ENCODE data around the gene MOSMO. TPM values are rescaled to one million over a fixed set of nuclear protein-coding genes. Genes with fewer than 3 reads are reported as not detected.

The MOSMO gene
- total RNA-seq, 1 experiment from 2014 or later = 27.6 TPM

DNA sequence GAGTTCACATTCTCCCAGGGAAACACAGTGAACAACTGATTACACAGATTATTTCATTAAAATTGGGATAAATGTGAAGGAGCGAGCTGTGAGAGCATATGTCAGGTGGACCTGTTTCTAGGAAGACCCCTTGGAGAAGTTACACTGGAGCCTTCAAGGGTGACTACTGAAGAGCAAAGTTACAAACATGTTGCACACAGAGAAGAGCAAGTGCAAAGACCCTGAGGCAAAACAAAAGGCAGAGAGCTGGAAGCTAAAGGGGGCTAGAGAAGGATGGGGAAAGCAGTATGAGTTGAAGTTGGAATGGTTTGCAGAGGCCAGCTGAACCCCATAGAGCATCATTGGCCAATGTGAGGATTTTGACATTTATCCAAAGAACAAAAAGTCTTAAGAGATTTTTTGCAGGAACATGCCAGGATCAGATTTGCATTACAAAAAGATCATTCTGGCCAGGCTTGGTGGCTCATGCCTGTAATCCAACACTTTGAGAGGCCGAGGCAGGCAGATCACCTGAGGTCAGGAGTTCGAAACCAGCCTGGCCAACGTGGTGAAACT lies 21.1 kb upstream of the MOSMO start:
- ChIA-PET POLR2A (no interaction called here), RAD21 (ENCODE audit: low non-redundant PET in 1 of 2, low total read pairs in 2 of 2, uncharacterized antibody in 2 of 2, unreplicated experiment in 2 of 2) (no interaction called here), CTCF (interaction anchor here (2.4 kb wide), 1 partner anchor 91 kb away, joined by 6 read pairs; no protein-coding TSS in a partner anchor)
- intact Hi-C loops (cut with micrococcal nuclease) = no loop called here
- DNase-seq (ENCODE audit: low read depth, low spot score) (no peak), ATAC-seq (no peak)
- Histone ChIP-seq H3K9me3 (ENCODE audit: control insufficient read depth in 1 of 2, insufficient read depth in 1 of 2, low read depth in 1 of 2, low read length in 2 of 2) (no peaks in the 10 kb centered on the region), H3K9ac (ENCODE audit: low read length) (no peak overlapping the region), H3K36me3 (ENCODE audit: control insufficient read depth in 1 of 2, insufficient read depth in 2 of 2, low read length in 2 of 2) (peaks cover 20 to 26% of the 10 kb centered on the region in 2 experiments), H3K9me2 (ENCODE audit: insufficient read depth) (no peaks in the 10 kb centered on the region), H3K4me1 (ENCODE audit: control insufficient read depth in 1 of 2, insufficient read depth in 2 of 2, low read length in 2 of 2) (peaks cover 0 to 22% of the 10 kb centered on the region in 2 experiments; a peak in 2 of 4 replicates), H3K27ac (ENCODE audit: low read depth, low read length) (no peak overlapping the region), H3K4me3 (replicated peaks in 1 of 2; ENCODE audit: low read depth in 1 of 2, low read length in 2 of 2) (no peak overlapping the region), H3K27me3 (ENCODE audit: insufficient read depth, low read length) (no peaks in the 10 kb centered on the region), H4K20me1 (ENCODE audit: insufficient read depth) (no peaks in the 10 kb centered on the region), H3K4me2 (ENCODE audit: low read length) (no peak overlapping the region), H3K79me2 (ENCODE audit: insufficient read depth, low read length) (no peaks in the 10 kb centered on the region), H2AFZ (ENCODE audit: low read depth, low read length, poor library complexity, severe bottlenecking) (no peak overlapping the region)
- TF ChIP-seq SP1 (IDR thresholded peaks at IDR 0.05; ENCODE audit: low read depth) = no peak
- TF ChIP-seq CEBPB (IDR thresholded peaks at IDR 0.05; ENCODE audit: low read depth) = no peak
- TF ChIP-seq, protein P1, sequence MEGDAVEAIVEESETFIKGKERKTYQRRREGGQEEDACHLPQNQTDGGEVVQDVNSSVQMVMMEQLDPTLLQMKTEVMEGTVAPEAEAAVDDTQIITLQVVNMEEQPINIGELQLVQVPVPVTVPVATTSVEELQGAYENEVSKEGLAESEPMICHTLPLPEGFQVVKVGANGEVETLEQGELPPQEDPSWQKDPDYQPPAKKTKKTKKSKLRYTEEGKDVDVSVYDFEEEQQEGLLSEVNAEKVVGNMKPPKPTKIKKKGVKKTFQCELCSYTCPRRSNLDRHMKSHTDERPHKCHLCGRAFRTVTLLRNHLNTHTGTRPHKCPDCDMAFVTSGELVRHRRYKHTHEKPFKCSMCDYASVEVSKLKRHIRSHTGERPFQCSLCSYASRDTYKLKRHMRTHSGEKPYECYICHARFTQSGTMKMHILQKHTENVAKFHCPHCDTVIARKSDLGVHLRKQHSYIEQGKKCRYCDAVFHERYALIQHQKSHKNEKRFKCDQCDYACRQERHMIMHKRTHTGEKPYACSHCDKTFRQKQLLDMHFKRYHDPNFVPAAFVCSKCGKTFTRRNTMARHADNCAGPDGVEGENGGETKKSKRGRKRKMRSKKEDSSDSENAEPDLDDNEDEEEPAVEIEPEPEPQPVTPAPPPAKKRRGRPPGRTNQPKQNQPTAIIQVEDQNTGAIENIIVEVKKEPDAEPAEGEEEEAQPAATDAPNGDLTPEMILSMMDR (IDR thresholded peaks at IDR 0.05 in 2 of 3, conservative IDR thresholded peaks at IDR 0.05 in 1 of 3; ENCODE audit: borderline replicate concordance in 1 of 3, insufficient read depth in 1 of 3, low read depth in 2 of 3, low read length in 2 of 3) = no peak
- TF ChIP-seq, protein P2, sequence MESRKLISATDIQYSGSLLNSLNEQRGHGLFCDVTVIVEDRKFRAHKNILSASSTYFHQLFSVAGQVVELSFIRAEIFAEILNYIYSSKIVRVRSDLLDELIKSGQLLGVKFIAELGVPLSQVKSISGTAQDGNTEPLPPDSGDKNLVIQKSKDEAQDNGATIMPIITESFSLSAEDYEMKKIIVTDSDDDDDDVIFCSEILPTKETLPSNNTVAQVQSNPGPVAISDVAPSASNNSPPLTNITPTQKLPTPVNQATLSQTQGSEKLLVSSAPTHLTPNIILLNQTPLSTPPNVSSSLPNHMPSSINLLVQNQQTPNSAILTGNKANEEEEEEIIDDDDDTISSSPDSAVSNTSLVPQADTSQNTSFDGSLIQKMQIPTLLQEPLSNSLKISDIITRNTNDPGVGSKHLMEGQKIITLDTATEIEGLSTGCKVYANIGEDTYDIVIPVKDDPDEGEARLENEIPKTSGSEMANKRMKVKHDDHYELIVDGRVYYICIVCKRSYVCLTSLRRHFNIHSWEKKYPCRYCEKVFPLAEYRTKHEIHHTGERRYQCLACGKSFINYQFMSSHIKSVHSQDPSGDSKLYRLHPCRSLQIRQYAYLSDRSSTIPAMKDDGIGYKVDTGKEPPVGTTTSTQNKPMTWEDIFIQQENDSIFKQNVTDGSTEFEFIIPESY (IDR thresholded peaks at IDR 0.05; ENCODE audit: extremely low read depth, insufficient replicate concordance, low read length) = no peak
- TF ChIP-seq POLR2A (IDR thresholded peaks at IDR 0.05; ENCODE audit: borderline replicate concordance, extremely low read depth, insufficient read depth, insufficient read length) = no peak
- TF ChIP-seq EZH2phosphoT487 (IDR thresholded peaks at IDR 0.05; ENCODE audit: borderline replicate concordance) = no peak
- TF ChIP-seq ZNF274 (IDR thresholded peaks at IDR 0.05; ENCODE audit: low read depth, low read length) = no peak
- TF ChIP-seq, protein P3, sequence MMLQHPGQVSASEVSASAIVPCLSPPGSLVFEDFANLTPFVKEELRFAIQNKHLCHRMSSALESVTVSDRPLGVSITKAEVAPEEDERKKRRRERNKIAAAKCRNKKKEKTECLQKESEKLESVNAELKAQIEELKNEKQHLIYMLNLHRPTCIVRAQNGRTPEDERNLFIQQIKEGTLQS (IDR thresholded peaks at IDR 0.05) = no peak
- TF ChIP-seq ZFX (IDR thresholded peaks at IDR 0.05) = no peak
- TF ChIP-seq POLR2AphosphoS5 (IDR thresholded peaks at IDR 0.05; ENCODE audit: low read depth, low read length) = no peak
- TF ChIP-seq TCF7L2 (IDR thresholded peaks at IDR 0.05; ENCODE audit: borderline replicate concordance, extremely low read depth, insufficient read depth, insufficient read length) = no peak
- TF ChIP-seq FOSL1 (IDR thresholded peaks at IDR 0.05; ENCODE audit: low read depth) = no peak
- no peak for TF ChIP-seq EZH2 (IDR thresholded peaks at IDR 0.05)
- no peak for TF ChIP-seq RAD21 (IDR thresholded peaks at IDR 0.05; ENCODE audit: low read depth)
- TF ChIP-seq YY1 (IDR thresholded peaks at IDR 0.05; ENCODE audit: extremely low read depth, insufficient replicate concordance, low read depth, low read length) = no peak
- BruUV-seq (replicated peaks) = no TSS peak
